AG10803 (cell line): ENCODE measurements around the gene YTHDF1.

Experiments used
- DNase-seq: peaks from one replicate; pipeline ENCODE4 v3.0.0; 2010; ENCODE audit warnings: low read depth
- H3K4me3 ChIP-seq: 2 replicates; pipeline ENCODE4 v1.5.1; 2011; ENCODE audit warnings: mild to moderate bottlenecking, low read length, control low read depth
- CTCF ChIP-seq: conservative IDR thresholded peaks from 2 replicates; pipeline ENCODE4 v1.5.1; 2011; ENCODE audit warnings: mild to moderate bottlenecking, low read length, control low read depth, inconsistent platforms

YTHDF1 gene

GRCh38 chr20:63216041-63216848 lies at the start of gene YTHDF1:
Gene YTHDF1, minus strand, starts transcription at chr20:63216131. Its CDS starts 239 bp downstream, at chr20:63215892.
- TF ChIP-seq CTCF: no peak
- H3K4me3 ChIP-seq: peak within 1 kb of the TSS; percentile 76
- DNase-seq: peak; percentile 92

DNA sequence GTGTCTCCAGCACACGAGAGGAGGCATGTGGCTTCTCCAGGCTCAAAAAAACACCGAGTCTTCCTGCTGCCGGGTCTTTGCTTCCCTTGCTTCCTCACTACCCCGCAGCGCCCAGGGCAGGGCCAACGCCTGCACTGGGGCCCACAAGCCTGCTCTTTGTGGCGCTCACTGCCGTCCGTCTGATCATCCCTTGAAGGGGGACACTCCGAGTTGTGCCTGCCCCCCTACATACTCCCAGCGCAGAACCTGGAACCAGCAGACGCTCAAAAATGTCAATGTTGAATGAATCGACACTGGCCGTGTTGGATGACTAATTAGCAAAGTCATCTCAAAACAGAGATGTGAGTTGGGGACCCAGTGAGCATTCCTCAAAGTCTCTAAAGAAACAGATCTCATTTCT lies 48.6 kb upstream of the YTHDF1 start:
- no peak overlapping the region for H3K4me3 ChIP-seq
- TF ChIP-seq CTCF: no peak
- no peak for DNase-seq

DNA sequence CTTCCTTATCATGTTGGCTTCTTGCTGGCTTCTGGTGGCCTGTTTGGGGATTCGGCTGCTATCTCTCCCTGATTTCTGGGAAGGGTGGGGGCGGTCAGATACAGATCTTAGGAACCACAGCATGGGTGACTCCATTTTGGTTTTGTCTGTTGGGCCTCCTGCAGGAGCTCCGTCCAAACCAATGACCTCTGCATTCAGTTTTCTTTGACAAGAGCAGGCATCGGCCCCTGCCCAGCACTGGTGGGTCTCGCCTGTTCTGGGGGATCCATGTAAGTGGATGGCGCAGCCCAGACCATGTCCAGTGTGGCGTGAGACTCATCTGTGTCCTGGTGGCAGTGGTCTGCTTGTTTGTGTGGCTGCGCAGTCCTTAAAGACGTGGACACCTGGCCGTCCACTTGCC lies 48.1 kb upstream of the YTHDF1 start:
- DNase-seq: no peak
- TF ChIP-seq CTCF: no peak
- H3K4me3 ChIP-seq: no peak overlapping the region

DNA sequence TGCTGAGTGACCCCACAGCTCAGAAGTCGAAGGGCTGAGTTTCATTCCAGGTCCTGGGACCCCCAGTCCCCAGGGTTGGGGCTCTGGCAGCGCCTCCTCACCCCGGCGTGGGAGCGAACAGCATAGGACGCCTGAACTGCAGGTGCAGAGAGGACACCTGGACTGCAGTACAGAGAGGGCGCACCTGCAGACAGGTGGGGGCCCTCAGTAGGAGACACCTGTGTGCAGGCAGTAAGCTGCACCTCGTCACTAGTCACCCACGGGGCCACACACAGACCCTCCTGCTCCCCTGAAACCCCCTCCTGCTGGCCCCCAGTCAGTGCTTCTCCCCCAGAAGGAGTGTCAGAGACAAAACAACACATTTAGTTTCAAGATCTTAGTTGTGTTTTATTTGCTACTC lies 46.9 kb upstream of the YTHDF1 start:
- no peak overlapping the region for H3K4me3 ChIP-seq
- TF ChIP-seq CTCF: no peak
- DNase-seq: no peak

DNA sequence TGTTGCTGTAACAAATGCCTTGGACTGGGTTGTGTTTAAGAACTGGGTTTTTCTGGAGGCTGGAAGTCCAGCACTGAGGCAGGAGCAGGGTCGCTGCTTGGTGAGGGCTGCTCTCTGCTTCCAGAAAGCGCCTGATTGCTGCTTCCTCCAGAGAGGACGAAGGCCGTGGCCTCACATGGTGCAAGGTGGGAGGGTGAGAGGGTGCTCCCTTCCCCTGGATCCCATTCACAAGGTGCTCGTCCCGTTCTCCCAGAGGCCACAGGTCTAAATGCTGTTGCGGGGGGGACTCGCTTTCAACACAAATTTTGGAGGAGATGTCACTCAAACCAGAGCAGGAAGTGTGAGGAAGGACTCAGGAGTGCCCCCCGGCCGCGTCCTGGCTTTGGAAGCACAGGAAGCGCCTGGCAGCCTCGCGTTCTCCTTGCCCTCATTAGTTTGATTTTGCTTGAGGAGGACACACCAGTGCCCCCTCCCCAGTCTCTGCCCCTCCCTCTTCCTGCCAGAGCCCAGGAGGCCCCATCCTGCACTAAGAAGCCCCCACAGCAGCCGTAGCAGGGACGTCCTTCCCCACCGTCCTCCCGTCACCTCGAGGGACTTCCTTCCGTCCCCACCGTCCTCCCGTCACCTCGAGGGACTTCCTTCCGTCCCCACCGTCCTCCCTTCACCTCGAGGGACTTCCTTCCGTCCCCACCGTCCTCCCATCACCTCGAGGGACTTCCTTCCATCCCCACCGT lies 46.0 kb upstream of the YTHDF1 start:
- no peak overlapping the region for H3K4me3 ChIP-seq
- TF ChIP-seq CTCF: no peak
- no peak for DNase-seq

DNA sequence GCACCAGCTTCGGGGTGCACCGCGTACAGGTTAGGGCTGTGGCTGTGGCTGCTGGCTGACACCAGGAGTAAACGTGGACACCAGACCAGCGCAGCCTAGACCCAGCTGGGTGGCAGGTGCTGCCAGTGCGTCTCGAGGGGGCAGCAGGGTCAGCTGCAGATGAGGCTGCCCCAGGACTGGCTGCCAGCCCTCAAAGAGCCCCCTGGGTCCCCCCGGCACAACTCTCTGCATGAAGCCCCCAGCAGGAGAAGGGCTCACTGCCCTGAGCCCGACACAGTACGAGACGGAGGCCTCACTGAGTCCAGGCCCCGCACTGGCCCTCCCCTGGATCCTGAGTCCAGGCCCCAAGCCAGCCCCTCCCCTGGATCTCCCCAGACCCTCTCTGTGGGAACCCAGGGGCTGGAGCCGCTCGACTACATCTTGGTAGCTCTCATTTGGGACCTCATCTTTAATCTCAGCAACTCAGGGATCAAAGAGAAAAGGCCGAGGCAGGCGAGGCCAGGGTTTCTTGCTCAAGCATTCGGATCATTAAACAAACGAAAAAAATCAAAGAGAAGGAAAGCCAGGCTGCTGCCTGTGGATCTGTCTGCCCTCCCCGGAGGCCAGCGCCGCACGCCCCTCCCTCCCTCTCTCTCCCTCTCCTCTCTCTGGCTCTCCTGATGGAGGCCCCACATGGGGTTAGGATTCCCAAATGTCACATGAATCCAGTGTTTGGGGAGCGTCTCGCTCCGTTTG lies 45.3 kb upstream of the YTHDF1 start:
- TF ChIP-seq CTCF: no peak
- no peak overlapping the region for H3K4me3 ChIP-seq
- no peak for DNase-seq
